Hematopoietic multipotent progenitor cell (in vitro differentiated cells): ENCODE measurements around the gene CCDC175. TPM values are rescaled to one million over a fixed set of nuclear protein-coding genes. Genes with fewer than 3 reads are reported as not detected.

Experiments used
- DNase-seq, 3 donors: peaks; one replicate each; pipeline ENCODE4 v3.0.0-alpha.2; 2011 to 2015; ENCODE audit warnings: low read depth in 2 of 3, low spot score in 2 of 3
- total RNA-seq: library from RNA; depleted of rRNA; stranded (reverse); fragments of >200 nt; gene quantifications from one replicate; pipeline ENCODE4 v1.2.3, GENCODE V29; 2012

CCDC175 gene
- 0.54 TPM for total RNA-seq

DNA sequence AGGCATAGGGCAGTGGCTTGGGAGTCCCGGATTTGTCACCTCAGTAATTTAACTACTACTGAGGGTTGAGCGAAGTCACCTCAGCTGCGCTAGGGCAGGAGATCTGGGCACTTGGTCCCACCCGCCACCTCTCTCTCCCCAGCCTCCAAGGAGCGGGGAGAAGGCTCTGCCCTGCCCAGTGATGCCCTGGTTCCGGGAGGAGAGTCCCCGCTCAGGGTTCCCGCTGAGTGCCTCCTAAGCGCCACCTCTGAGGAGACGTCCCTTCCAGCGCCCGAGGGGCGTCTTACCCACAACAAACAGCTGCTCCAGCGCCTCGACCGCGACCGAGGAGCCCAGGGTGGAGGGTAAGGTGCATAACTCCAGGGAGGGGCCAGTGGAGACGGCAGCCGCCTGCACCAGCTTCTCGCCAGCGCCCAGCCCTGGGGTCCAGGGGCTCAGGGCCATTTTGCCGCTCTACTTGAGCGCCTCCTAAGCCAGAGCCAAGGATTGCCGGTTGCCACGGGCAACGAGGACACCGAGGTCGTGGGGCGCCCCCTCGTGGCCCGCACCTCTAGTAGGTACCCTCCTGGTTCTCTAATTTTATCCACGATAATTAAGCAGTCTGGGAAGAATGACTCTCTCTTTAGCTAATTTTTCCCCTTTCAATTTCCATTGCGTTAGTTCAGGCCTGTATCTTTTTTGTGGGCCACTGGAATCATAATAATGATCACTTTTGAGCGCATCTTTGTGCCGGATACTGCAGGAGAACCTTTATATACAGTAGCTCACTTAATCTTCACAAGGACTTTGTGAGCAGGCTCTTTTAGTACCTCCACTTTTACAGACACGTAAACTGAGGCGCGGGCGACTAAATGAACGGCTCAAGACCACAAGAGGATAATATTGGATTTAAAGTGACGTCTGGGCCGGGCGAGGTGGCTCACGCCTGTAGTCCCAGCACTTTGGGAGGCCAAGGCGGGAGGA, at the start of gene CCDC175:
TSS of gene CCDC175 (minus strand) at position 481 of the 963 bp plus-strand sequence. CDS start at position 444, 37 bp downstream.
- DNase-seq = peak; percentile 63 to 97 (median 96)

DNA sequence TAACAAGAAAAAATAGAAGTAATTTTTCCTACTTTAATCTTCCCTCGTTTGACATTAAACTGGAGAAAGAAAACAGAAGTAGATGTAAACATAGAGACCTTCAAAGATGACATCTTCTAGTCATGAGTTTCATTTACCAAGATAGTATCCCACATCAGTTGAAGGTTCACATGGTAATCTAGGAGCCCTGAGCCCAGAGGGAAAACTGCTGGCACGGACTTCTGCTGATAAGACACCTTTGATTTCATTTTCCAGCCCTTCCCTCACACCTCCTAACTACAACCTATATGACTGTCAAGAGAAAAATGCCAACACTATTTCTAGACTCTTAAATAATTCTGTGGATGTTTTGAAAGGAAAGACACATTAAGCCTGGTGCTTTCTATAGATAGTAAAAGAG, 46.0 kb upstream of the CCDC175 start:
- DNase-seq = no peak

DNA sequence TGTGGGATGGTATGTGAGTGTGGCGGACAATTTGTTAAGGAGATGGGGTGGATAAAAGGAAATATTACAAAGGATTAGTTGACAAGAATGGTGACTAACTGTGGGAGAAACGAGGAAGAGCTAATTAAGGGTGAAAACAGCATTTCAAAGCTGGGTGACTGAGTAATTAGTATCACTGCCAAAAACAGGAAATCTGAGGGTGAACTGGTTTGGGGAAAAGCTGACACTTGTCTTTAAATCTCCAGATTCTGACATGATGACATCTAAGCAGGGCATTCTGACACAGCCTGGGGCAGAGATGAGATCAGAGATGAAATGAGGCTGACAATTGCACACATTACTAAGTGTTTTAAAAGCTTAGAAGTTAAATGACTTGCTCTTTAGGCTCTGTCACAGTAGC, 42.4 kb upstream of the CCDC175 start:
- DNase-seq = no peak

DNA sequence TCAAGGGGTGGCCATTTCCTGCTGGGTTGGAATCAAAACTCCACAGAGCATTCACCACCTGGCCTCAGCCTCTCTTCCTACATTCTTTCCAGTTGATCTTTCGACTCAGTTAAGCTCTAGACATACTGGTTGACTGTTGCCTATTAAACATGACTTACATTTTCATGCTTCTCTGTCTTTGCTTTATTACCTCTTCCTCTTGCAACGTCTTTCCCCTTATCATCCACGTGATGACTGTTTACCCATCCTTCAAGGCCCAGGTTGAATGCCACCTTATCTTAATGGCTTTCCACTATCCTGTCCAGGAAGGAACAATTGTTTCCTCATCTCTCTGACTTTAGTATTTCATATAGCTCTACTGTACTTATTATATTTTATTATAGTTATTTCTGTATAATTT, 24.4 kb upstream of the CCDC175 start:
- DNase-seq = no peak

DNA sequence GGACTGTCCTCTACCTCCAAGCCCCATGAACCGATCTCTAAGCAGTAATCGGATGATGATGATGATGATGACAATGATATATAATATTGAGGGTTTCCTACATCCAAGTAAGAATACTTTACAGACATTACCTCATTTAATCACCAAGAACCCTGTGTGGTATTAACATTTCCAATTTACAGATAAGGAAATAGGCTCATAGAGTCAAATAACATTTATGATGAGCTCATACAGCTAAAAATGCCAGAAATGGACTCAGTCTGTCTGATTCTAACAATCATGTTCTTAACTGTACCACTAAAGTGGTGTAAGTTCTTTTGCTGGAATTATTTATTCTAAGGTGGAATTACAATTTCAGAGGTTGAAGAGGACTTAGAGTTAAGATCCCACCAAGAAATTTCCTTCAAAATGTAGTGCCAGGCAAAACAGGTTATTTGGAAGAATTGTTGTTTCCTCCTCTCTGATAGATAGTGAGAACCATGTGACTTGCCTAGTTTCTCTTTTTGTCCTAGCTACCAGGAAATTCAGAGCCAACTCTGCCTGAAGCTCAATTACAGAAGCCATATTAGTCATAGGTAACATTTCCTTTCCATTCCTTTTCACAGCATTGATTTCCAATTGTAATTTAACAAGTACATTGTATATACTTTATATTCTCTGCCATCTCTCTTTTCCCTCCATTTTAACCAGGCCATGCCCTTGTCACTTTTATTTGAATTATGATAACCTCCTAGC, 23.8 kb upstream of the CCDC175 start:
- DNase-seq = no peak

DNA sequence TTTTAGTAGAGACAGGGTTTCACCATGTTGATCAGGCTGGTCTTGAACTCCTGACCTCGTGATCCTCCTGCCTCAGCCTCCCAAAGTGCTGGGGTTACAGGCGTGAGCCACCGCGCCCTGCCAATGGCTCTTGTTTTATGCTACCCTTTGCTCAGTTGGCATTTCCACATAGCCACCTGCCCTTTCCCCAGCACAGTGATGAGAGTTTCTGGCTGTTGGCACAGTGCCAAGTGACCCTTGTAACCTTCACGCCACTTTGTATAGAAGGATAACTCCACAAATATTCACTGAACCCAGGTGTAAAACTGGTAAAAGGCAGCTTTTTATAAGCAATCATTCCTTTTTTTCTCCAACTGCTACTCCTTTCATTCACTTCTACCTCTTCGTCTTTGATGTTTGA, 18.5 kb upstream of the CCDC175 start:
- no peak for DNase-seq

DNA sequence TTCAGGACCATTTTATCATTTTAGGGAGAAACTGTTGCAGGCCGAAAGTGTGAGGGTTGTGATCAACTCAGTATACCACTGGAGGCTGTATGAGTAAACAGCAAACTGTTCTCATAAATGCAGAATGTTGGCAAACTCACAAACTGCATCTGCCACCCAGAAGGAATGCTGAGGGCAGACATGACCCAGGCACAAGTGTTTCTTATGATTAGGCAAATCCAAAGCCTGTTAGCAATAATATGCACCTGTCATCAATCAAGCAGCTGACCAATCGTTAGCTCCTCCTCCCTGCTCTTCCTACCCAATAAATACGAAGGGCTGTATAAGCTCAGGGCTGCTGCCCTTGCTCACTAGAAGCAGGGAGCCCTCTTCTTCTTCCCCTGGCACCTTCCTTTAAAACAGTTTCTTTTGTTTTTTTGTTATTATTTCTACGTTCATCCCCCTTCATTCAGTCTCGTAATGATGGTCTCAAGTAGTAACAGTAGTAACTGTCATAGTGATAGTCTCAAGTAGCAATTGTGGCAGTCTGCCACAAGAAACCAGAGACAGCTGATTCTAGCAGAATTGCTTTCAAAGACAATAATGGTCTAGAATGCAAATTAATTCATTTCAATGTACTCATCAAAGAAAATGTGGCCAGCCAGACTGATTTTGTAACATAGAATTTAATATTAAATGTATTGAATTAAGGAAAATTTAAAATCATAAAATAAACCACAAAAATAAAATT, 15.2 kb upstream of the CCDC175 start:
- no peak for DNase-seq

DNA sequence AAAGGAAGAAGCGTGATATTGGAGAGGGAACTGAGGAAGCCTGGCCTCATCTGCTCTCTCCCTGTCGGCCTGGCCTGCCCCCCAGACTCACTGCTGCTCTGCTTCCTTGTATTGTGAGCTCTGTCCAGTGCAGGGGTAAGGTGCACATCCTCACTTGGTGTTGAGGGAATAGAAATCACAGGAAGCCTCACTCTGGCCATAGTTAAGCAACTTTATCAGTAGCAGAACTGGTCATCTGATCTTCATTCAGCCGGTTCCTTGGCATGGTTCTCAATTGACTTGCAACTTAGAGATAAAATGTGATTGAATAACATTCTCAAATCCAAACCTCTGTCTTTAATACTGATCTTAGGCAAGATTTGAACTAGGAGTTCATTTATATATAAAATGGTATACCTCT, 11.5 kb upstream of the CCDC175 start:
- DNase-seq = no peak

DNA sequence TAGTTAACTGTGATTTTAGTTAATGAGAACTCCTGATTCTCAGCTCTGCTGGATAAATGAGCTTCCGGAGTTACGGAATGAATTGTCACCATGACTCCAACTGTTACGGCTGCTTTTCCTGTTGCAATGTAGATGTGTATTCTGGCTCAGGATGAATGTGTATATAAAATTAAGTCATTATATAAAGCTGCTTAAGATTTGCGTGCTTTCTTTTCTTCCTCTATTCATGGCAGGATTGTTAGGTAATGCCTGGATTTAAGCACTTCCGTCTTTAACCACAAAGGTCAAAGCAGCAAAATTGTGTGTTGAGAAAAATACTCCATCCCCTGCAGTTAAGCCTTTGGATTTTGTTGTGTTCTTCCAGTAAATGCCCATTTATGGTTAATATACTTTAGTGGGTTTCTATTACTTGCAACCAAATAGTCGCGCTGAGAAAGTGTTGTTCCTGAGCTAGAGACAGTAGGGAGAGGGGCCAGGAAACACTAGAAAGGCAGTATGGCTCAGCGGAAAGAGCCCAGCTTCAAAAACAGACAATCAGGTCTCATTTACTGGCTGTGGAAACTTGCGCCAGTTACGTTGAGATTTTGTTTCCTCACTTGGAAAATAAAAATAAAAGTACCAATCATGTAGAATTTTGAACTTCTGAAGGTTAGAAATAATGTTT, 9.4 kb upstream of the CCDC175 start:
- DNase-seq = peak in 1 of 3 donors; percentile 49

DNA sequence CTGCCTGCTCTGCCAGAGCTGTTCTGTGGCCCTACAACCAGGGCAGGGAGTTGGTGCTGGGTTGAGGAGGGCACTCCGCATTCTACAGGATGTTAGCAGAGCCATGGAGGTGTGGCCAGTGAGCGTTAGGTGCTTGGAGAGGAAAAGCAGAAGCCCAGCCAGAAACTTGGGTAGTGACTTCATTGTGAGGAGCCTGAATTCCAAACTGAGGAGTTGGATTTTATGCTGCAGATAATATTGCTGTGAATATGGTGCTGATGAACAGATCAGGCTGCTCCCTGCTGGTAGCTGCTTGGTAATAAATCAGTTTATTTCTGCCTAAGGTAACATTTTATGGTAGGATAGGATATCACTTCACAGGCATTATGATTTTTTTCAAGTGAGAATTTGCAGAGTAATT, 7.1 kb upstream of the CCDC175 start:
- DNase-seq = peak in 1 of 3 donors; percentile 50

DNA sequence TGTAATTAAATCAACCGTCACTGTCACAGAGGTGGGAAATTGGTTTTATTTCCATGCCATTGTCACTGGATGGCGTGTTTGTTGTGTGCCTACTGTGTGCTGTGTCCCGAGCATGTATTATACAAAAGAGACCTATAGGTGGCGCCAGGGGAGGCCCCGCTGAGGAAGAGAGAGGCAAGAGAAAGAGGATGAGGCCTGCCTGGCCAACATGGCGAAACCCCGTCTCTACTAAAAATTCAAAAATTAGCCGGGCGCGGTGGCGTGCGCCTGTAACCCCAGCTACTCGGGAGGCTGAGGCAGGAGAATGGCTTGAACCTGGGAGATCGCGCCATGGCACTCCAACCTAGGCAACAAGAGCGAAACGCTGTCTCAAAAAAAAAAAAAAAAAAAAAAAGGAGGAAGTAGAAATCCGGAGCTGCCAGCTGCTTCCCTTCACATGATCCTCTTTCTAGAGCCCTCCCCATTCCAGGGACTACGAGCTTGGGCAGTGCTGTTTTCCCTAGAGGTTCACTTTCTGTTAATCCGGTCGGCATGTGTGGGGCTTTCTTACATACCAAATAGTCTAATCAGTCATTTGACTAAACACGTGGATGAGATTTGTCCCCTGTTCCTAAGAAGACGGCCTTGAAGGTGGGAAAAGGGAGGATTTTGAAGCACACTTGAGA, 6.4 kb upstream of the CCDC175 start:
- DNase-seq = peak in 2 of 3 donors; percentile 52 to 89

DNA sequence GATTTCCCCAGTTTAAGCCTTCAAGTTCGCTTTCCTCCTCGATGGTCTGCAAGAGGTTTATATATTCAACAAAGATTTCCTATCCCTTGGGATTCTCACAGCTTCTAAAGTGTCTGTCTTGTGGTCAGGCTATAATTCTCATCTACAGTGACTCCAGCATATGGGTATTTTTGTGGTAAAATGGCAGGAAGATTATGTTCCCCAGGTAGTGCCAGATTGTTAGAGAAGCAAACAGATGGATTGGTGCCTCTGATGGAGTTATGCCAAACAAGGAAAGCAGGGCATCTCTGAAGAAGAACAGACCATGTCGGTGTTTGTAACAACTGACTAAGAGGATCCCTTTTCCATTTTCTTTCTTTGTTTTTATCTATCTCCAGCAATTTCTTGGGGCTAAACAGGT, 5.5 kb upstream of the CCDC175 start:
- DNase-seq = no peak

DNA sequence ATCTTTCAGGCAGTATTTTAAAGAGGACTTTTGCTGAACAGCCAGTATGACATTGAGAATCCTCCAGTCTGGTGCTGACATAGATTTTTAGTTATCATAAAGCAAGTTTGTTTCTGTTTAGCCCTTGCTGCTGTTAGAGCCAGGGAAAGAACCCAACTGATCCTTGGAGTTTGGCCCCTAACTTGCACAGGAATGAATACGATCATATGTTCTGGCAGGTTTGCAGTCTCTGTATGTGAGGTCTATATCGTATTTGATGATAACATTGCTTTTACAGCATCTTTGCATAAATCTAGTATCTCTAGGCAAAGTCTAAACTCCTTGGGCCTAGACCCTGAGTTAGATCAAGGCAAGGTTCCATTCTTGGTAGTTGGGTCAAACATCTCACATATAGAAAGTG, 4.3 kb upstream of the CCDC175 start:
- DNase-seq = no peak

DNA sequence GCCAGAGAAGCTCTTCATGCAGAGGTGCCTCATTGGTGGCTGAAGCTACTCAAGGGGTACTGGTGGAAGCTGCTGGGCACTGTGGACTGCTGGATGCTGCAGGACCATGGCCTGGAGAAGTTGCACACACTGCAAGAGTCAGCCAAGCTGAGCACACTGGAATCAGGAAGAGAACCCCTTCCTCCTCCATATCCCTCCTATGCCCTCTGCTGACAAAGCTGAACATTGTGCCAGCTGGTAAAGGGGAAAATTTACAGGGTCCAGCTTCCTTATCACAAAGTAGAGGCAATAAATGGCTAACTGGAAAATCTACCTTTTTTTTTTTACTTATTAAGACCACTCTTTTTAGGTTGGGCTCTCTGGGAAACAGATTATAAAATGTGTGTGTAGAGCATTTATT, 6.5 kb downstream of the CCDC175 start:
- peak in 2 of 3 donors; percentile 49 to 53 for DNase-seq

DNA sequence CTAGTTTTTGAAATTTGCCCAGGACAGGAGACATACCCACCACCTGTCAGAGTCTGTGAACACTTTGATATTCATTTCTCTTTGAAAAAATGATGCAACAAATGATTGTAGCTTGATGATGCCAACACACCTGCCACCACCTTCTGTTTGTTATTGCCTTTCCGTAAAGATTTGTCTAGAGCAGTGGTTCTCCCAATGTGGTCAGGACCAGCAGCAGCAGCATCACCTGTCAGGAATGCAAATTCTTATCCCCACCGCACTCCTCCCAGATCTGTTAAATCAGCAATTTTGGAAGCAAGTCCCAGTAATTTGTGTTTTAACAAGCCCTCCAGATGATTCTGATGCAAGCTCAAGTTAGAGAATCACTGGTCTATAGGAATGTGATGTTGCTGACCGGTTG, 9.9 kb downstream of the CCDC175 start:
- no peak for DNase-seq

DNA sequence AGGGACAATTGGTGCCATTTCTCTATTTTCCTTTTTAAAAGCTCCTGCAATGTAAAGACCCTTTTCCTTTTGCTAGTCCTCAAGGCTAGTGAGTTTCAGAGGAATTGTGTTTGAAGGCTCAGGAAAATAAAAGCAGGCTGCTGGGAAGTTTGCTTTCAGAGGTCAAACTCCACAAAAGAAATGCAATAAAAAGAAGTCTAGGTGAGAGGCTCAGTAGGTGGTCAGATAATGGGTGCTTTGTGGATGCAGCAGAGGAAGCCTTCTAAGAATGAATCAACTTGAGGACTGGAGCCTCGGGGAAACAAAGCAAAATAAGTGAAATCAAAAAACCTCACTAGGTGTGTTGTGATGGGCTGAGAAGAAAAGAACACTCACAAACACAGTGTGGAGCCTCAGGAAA, 10.3 kb downstream of the CCDC175 start:
- DNase-seq = no peak

DNA sequence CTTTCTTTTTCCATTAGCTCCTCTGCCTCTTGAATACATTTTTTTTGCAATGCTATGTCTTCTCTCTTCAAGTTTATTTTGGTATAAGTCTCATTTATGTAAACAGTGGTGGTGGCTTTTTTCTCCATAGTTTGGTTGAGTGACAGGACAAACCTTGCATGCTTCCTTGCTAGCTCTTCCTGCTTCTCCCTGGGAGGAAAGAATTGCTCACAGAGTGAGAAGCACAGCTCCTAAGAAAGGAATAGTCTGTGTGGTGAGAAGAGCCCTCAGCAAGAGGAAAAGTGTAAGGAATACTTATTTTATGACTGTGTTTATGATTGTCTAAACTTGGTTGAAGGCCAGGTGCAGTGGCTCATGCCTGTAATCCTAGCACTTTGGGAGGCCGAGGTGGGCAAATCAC, 11.5 kb downstream of the CCDC175 start:
- DNase-seq = no peak

DNA sequence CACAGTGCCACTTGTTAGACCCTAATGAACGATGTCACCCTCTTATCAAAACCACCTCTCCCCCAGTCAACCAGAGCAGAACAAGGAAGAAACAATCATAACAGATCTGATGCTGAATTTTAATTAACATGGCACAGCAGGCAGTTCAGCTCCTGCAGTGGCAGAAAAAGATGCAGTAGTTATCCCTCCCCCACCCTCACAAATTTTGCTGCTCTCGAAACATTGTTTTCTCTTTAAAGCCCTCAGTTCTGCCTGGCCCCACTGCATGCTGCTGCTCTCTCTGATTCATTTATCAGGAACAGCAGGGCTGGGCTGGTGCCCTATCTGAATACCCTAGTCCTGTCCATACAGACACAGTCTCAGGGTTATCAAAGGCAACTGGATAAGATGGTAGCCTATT, 12.2 kb downstream of the CCDC175 start:
- DNase-seq = no peak

DNA sequence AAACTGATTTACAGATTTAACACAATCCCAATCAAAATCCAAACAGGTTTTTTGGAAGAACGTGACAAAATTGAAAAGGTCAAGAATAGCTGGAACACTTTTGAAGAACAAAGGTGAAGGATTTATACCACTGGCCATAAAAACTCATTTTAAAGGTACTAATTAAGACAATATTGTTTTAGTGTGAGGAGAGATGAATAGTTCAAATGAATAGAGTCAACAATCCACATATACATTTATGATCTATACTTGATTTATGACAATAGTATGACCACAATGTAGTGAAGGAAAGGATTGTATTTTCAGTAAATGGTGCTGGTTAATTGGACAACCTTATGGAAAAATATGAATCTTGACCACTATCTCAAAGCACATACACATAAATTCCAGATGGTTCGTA, 29.3 kb downstream of the CCDC175 start:
- no peak for DNase-seq

DNA sequence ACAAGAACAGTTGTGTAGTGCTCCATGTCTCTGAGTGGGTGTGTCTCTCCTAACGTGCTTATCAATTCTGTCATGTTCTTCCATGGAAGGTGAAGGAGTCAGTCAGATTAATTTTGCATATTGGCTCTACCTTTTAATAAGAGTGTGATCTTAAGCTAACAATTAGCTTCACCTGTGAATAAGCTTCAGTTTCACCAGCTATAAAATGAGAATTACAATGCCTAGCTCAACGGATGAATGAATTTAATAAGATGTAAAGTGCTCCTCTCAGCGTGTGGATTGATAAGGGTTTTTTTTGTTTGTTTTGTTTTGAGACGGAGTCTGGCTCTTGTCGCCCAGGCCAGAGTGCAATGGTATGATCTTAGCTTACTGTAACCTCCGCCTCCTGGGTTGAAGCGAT, 32.7 kb downstream of the CCDC175 start:
- DNase-seq = no peak
